ENCODE measurements around the gene BABAM1.
"Not testable (repeated sequence)": the region's sequence is repeated elsewhere in the genome, so short reads cannot be mapped to it uniquely, and the experiment has no call there.

BABAM1 gene

DNA sequence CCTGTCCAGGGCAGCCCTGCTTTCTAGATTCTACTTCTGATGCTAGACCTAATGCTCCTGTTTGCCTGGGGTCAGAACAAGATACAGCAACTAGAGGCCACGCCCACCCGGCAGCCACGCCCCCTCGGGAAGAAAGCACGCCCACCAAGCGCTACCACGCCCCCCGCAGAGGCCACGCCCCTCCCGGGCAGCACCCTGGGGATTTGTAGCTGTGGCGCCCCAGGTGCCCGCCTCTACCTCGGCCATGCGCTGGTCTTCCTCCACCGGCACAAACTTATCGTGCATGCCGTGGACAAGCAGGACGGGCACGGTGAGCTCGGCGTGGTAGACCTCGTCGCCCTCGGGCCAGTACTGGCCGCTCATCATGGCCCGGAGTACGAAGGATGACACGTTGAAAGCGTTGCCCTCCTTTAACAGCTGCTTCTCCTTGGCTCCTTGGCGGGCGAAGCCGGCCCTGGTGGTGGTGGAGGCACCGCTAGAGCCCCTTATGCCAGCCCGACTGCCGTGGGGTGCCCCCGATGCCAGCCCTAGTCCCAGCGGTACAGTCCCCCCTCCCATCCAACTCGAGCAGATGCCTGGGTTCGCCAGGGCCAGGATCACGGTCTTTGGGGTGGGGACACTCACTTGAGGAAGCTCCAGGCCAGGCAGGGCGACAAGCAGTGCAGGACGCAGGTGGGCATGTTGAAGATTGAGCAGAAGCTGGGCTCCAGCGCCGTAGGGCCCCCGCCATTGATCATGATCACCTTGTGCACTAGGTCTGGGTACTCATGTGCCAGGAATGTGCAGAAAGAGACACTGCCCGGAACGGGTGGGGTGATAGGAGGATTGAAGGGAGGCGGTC, 27.0 kb downstream of the BABAM1 start:
- H3K4me1 ChIP-seq (ENCODE audit: insufficient read depth, low read length, poor library complexity, severe bottlenecking), result no peaks in the 10 kb centered on the region
- H3K9ac ChIP-seq (ENCODE audit: low read depth, low read length, poor library complexity, severe bottlenecking), result no peak overlapping the region
- 0 out of 2 replicates have a peak, but pooled peaks cover 2% of the 10 kb centered on the region for H3K9me3 ChIP-seq (ENCODE audit: insufficient read depth, low read depth, low read length)
- no peaks in the 10 kb centered on the region for H3F3A ChIP-seq (ENCODE audit: low read depth)
- H3K36me3 ChIP-seq (ENCODE audit: insufficient read depth, low read length), result no peaks in the 10 kb centered on the region
- TF ChIP-seq EZH2phosphoT487 (IDR thresholded peaks at IDR 0.05; ENCODE audit: borderline replicate concordance), result no peak
- TF ChIP-seq, protein P1, sequence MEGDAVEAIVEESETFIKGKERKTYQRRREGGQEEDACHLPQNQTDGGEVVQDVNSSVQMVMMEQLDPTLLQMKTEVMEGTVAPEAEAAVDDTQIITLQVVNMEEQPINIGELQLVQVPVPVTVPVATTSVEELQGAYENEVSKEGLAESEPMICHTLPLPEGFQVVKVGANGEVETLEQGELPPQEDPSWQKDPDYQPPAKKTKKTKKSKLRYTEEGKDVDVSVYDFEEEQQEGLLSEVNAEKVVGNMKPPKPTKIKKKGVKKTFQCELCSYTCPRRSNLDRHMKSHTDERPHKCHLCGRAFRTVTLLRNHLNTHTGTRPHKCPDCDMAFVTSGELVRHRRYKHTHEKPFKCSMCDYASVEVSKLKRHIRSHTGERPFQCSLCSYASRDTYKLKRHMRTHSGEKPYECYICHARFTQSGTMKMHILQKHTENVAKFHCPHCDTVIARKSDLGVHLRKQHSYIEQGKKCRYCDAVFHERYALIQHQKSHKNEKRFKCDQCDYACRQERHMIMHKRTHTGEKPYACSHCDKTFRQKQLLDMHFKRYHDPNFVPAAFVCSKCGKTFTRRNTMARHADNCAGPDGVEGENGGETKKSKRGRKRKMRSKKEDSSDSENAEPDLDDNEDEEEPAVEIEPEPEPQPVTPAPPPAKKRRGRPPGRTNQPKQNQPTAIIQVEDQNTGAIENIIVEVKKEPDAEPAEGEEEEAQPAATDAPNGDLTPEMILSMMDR (conservative IDR thresholded peaks at IDR 0.05; ENCODE audit: low read length), result no peak
- no peaks in the 10 kb centered on the region for H3K9me2 ChIP-seq (replicated peaks; ENCODE audit: low read depth, low read length)
- H3K4me2 ChIP-seq (ENCODE audit: low read depth, low read length, poor library complexity, severe bottlenecking), result no peak overlapping the region
- no peaks in the 10 kb centered on the region for H3K79me2 ChIP-seq (ENCODE audit: insufficient read depth, low read length)
- no peaks in the 10 kb centered on the region for H3K27me3 ChIP-seq (ENCODE audit: insufficient read depth, low read length, poor library complexity, severe bottlenecking)
- H2AFZ ChIP-seq (ENCODE audit: low read length), result no peak overlapping the region
- H4K20me1 ChIP-seq (ENCODE audit: insufficient read depth, low read length, poor library complexity, severe bottlenecking), result no peaks in the 10 kb centered on the region
- no peak overlapping the region for H3K4me3 ChIP-seq (ENCODE audit: low read length, poor library complexity, severe bottlenecking)

DNA sequence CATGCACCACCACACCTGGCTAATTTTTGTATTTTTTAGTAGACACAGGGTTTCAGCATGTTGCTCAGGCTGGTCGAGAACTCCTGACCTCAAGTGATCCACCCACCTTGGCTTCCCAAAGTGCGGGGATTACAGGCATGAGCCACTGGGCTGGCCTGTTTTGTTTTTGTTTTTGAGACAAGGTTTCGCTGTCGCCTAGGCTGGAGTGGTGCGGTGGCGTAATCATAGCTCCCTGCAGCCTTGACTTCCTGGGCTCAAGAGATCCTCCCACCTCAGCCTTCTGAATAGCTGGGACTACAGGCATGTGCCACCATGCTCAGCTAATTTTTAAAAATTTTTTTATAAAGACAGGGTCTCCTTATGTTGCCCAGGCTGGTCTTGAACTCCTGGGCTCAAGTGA, 28.3 kb downstream of the BABAM1 start:
- H3K36me3 ChIP-seq (ENCODE audit: insufficient read depth, low read length); H3K4me2 ChIP-seq (ENCODE audit: low read depth, low read length, poor library complexity, severe bottlenecking): not testable (repeated sequence)

DNA sequence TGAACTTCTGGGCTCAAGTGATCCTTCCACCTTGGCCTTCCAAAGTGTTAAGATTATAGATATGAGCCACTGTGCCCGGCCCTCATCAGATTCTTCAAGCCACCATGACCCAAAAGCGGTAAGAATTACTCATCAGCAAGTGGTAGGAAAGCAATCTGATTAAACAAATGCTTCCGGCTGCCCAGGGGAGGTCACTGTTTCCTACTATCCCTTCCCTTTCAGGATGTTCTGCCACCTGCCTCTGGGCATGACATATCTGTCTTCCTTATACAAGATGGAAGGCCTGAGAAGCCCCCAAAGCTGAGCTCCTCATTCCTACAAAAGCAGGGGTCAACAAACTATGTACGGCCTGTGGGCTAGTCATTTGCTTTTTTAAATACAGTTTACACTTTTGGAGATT, 29.0 kb downstream of the BABAM1 start:
- Histone ChIP-seq H3K9me3 (ENCODE audit: insufficient read depth, low read depth, low read length) (0 out of 2 replicates have a peak, but pooled peaks cover 2% of the 10 kb centered on the region), H4K20me1 (ENCODE audit: insufficient read depth, low read length, poor library complexity, severe bottlenecking) (no peaks in the 10 kb centered on the region), H3K4me1 (ENCODE audit: insufficient read depth, low read length, poor library complexity, severe bottlenecking) (no peaks in the 10 kb centered on the region), H2AFZ (ENCODE audit: low read length) (no peak overlapping the region), H3K4me2 (ENCODE audit: low read depth, low read length, poor library complexity, severe bottlenecking) (no peak overlapping the region), H3K9me2 (replicated peaks; ENCODE audit: low read depth, low read length) (no peaks in the 10 kb centered on the region), H3K36me3 (ENCODE audit: insufficient read depth, low read length) (no peaks in the 10 kb centered on the region), H3K27me3 (ENCODE audit: insufficient read depth, low read length, poor library complexity, severe bottlenecking) (no peaks in the 10 kb centered on the region), H3K79me2 (ENCODE audit: insufficient read depth, low read length) (peaks cover 6% of the 10 kb centered on the region; the same call in 1 of the 2 replicates), H3K4me3 (ENCODE audit: low read length, poor library complexity, severe bottlenecking) (no peak overlapping the region), H3K9ac (ENCODE audit: low read depth, low read length, poor library complexity, severe bottlenecking) (no peak overlapping the region), H3F3A (ENCODE audit: low read depth) (no peaks in the 10 kb centered on the region)
- TF ChIP-seq, protein P1 (conservative IDR thresholded peaks at IDR 0.05; ENCODE audit: low read length), result no peak
- TF ChIP-seq EZH2phosphoT487 (IDR thresholded peaks at IDR 0.05; ENCODE audit: borderline replicate concordance), result no peak

More for the DNA sequence above, 28.3 kb downstream of the BABAM1 start:
- H3K4me3 ChIP-seq (ENCODE audit: low read length, poor library complexity, severe bottlenecking); H3K9me2 ChIP-seq (replicated peaks; ENCODE audit: low read depth, low read length); H3K9me3 ChIP-seq (ENCODE audit: insufficient read depth, low read depth, low read length); H3K79me2 ChIP-seq (ENCODE audit: insufficient read depth, low read length); H3K4me1 ChIP-seq (ENCODE audit: insufficient read depth, low read length, poor library complexity, severe bottlenecking); H3K27me3 ChIP-seq (ENCODE audit: insufficient read depth, low read length, poor library complexity, severe bottlenecking); H4K20me1 ChIP-seq (ENCODE audit: insufficient read depth, low read length, poor library complexity, severe bottlenecking); H3F3A ChIP-seq (ENCODE audit: low read depth); H3K9ac ChIP-seq (ENCODE audit: low read depth, low read length, poor library complexity, severe bottlenecking); H2AFZ ChIP-seq (ENCODE audit: low read length): not testable (repeated sequence)

Data from Loucy (cell line).